HL-60 (cell line): ENCODE data around the gene TLE3.

ENCODE experiments used
- POLR2AphosphoS5 ChIP-seq: IDR thresholded peaks from 2 replicates; pipeline ENCODE4 v1.6.1; 2012; ENCODE audit warnings: low read depth
- REST ChIP-seq: IDR thresholded peaks from 2 replicates; pipeline ENCODE4 v1.6.1; 2012; ENCODE audit warnings: low read depth; ENCODE audit not compliant: insufficient replicate concordance
- SPI1 ChIP-seq: IDR thresholded peaks from 2 replicates; pipeline ENCODE4 v1.6.1; 2012; ENCODE audit warnings: low read depth, mild to moderate bottlenecking, borderline replicate concordance
- TF ChIP-seq, protein P1 (sequence below): IDR thresholded peaks from one replicate; pipeline ENCODE4 v1.5.1; 2011; ENCODE audit warnings: low read length, control low read depth, inconsistent platforms; ENCODE audit not compliant: insufficient read depth

DNA sequence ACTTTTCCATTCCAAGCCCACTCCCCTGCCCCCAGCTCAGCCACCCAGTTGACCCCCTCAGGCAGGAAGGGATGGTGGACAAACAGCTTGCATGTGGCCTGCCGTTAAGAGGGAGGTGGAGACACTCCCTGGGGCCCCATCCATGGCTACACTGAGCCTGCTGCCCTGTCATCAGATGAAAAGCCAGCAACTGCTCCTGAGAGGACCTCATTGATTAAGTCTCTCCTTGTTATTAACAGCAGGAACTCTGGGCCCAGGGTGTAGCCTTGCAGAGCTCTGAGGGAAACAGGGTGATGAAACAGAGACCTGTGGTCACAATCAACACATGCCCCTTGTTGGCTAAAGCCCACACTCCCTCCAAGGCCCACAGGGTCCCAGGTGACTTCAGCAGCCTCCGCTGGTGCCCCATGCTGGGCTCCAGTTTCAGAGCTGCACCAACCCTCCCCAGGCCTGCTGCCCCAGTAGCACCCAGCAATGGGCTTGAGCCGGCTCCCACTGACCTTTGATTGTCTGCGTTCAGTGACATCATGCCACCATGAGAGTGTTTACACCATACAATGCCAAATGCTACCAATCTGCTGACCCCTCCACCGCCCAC lies 22.3 kb upstream of the TLE3 start:
- TF ChIP-seq, protein P1, sequence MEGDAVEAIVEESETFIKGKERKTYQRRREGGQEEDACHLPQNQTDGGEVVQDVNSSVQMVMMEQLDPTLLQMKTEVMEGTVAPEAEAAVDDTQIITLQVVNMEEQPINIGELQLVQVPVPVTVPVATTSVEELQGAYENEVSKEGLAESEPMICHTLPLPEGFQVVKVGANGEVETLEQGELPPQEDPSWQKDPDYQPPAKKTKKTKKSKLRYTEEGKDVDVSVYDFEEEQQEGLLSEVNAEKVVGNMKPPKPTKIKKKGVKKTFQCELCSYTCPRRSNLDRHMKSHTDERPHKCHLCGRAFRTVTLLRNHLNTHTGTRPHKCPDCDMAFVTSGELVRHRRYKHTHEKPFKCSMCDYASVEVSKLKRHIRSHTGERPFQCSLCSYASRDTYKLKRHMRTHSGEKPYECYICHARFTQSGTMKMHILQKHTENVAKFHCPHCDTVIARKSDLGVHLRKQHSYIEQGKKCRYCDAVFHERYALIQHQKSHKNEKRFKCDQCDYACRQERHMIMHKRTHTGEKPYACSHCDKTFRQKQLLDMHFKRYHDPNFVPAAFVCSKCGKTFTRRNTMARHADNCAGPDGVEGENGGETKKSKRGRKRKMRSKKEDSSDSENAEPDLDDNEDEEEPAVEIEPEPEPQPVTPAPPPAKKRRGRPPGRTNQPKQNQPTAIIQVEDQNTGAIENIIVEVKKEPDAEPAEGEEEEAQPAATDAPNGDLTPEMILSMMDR, result no peak
- TF ChIP-seq SPI1 (no peak), REST (no peak), POLR2AphosphoS5 (no peak)
